K562 (cell line): ENCODE results near the gene IL4I1. TPM values are rescaled to one million over a fixed set of nuclear protein-coding genes. Genes with fewer than 3 reads are reported as not detected.
A peak's percentile ranks its signal among the peaks of the same experiment; 100 is the strongest.

Source experiments
- AFF1 ChIP-seq, 2 experiments: fragments of 450-650 bp; IDR thresholded peaks; 2 replicates each; pipeline ENCODE4 v1.6.1; 2018; ENCODE audit warnings: mild to moderate bottlenecking in 2 of 2, low read depth in 1 of 2; ENCODE audit not compliant: partially characterized antibody in 2 of 2
- CEBPG ChIP-seq, 3 experiments: fragments of 200-800 bp in 1 of 3; sonication (Bioruptor generic) in 1 of 3; sonication (generic) in 1 of 3; formaldehyde crosslinking in 1 of 3; IDR thresholded peaks in 2 of 3; conservative IDR thresholded peaks in 1 of 3; 2 replicates each; pipeline versions ENCODE4 v1.6.1 to v1.8.0; 2016 to 2022; ENCODE audit warnings: missing compliant biosample characterization in 2 of 3, missing genetic modification characterization in 2 of 3, mild to moderate bottlenecking in 1 of 3, missing genetic modification reagents in 1 of 3
- CHD1 ChIP-seq: fragments of 200-600 bp; sonication (generic); IDR thresholded peaks from one replicate; pipeline ENCODE4 v1.6.1; 2012; ENCODE audit warnings: mild to moderate bottlenecking, moderate library complexity, low read length, inconsistent platforms
- CHD2 ChIP-seq: IDR thresholded peaks from 2 replicates; pipeline ENCODE4 v1.6.1; 2011; ENCODE audit warnings: low read depth, low read length
- ELF2 ChIP-seq: fragments of 250-450 bp; sonication (Bioruptor Pico); IDR thresholded peaks from 2 replicates; pipeline ENCODE4 v1.5.0; 2021; ENCODE audit warnings: mild to moderate bottlenecking
- EP400 ChIP-seq: fragments of 450-650 bp; IDR thresholded peaks from 2 replicates; pipeline ENCODE4 v1.6.1; 2017; ENCODE audit warnings: antibody characterized with exemption, mild to moderate bottlenecking, moderate library complexity
- JUND ChIP-seq, 2 experiments: IDR thresholded peaks; 2 replicates in 1 of 2; 3 replicates in 1 of 2; pipeline ENCODE4 v1.6.1; 2011; ENCODE audit warnings: borderline replicate concordance in 2 of 2, low read depth in 2 of 2, low read length in 2 of 2, improper control_type of control experiment in 1 of 2, missing biosample characterization in 1 of 2, missing genetic modification characterization in 1 of 2, missing genetic modification reagents in 1 of 2
- KLF13 ChIP-seq: fragments of 450-650 bp; IDR thresholded peaks from 2 replicates; pipeline ENCODE4 v1.6.1; 2016; ENCODE audit warnings: missing genetic modification characterization, low read depth, mild to moderate bottlenecking, missing compliant biosample characterization, moderate library complexity, borderline replicate concordance
- SMARCA5 ChIP-seq: fragments of 450-650 bp; IDR thresholded peaks from 2 replicates; pipeline ENCODE4 v1.6.1; 2016
- SRF ChIP-seq, 2 experiments: fragments of 250-450, 450-650 bp in 1 of 2; sonication (Bioruptor Pico) in 1 of 2; sonication (generic) in 1 of 2; formaldehyde crosslinking; IDR thresholded peaks; 2 replicates each; pipeline versions ENCODE4 v1.5.0 to v1.5.1; 2020 to 2022; ENCODE audit warnings: mild to moderate bottlenecking in 1 of 2, missing genetic modification reagents in 1 of 2
- SRSF3 ChIP-seq: fragments of 200-400 bp; formaldehyde crosslinking; IDR thresholded peaks from 2 replicates; pipeline ENCODE4 v1.6.1; 2016; ENCODE audit warnings: mild to moderate bottlenecking, low read length, moderate library complexity; ENCODE audit not compliant: insufficient read depth
- STAG1 ChIP-seq: sonication (generic); formaldehyde crosslinking; IDR thresholded peaks from 2 replicates; pipeline ENCODE4 v1.5.0; 2020; ENCODE audit warnings: missing genetic modification reagents, borderline replicate concordance
- ZBTB17 ChIP-seq: fragments of 450-650 bp; formaldehyde crosslinking; IDR thresholded peaks from 2 replicates; pipeline ENCODE4 v1.4.0; 2020; ENCODE audit warnings: mild to moderate bottlenecking
- ZBTB43 ChIP-seq: sonication (generic); formaldehyde crosslinking; IDR thresholded peaks from 2 replicates; pipeline ENCODE4 v1.8.0; 2023; ENCODE audit warnings: mild to moderate bottlenecking, missing genetic modification reagents
- polyA plus RNA-seq, 8 experiments: library from polyadenylated mRNA; depleted of rRNA in 4 of 8; stranded (reverse) in 5 of 8; unstranded in 3 of 8; fragments of >200 nt; fragmentation: Nextera tagmentation in 2 of 8; fragmentation: Illumina TruSeq in 1 of 8; extraction: Ambion mirVana in 2 of 8; extraction: Trizol in 1 of 8; gene quantifications; 2 replicates each; pipeline versions ENCODE4 v1.2.1 to v1.2.3, GENCODE V29; 2011 to 2014; ENCODE audit warnings: inconsistent platforms in 1 of 8, missing spikeins in 1 of 8
- total RNA-seq, 7 experiments: library from RNA; depleted of rRNA in 6 of 7; stranded (reverse); fragments of >200 nt in 6 of 7; fragmentation: Illumina TruSeq in 2 of 7; extraction: Trizol in 2 of 7; gene quantifications; 2 replicates each; pipeline versions ENCODE4 v1.2.1 to v1.2.3, GENCODE V29; 2011 to 2021; ENCODE audit warnings: low replicate concordance in 1 of 7
- TF ChIP-seq, protein P1 (sequence below): fragments of 200-800 bp; sonication (Bioruptor generic); IDR thresholded peaks from 2 replicates; pipeline ENCODE4 v1.6.1; 2017; ENCODE audit warnings: missing genetic modification characterization, missing compliant biosample characterization
- TF ChIP-seq, protein P2 (sequence below), 2 experiments: fragments of 450-650 bp in 1 of 2; sonication (generic) in 1 of 2; formaldehyde crosslinking in 1 of 2; IDR thresholded peaks in 1 of 2; conservative IDR thresholded peaks in 1 of 2; 2 replicates each; pipeline versions ENCODE4 v1.6.1 to v1.8.1; 2016 to 2023; ENCODE audit warnings: mild to moderate bottlenecking in 2 of 2, moderate library complexity in 2 of 2, inconsistent platforms in 1 of 2, missing genetic modification reagents in 1 of 2

The IL4I1 gene
- total and polyA plus RNA-seq, 9 of the 15 experiments (the other 6 are each of a cell fraction or from before 2014, with no cell fraction given): 0.06 to 0.95 (median 0.43) TPM; not detected in 2

- TF ChIP-seq, protein P1, sequence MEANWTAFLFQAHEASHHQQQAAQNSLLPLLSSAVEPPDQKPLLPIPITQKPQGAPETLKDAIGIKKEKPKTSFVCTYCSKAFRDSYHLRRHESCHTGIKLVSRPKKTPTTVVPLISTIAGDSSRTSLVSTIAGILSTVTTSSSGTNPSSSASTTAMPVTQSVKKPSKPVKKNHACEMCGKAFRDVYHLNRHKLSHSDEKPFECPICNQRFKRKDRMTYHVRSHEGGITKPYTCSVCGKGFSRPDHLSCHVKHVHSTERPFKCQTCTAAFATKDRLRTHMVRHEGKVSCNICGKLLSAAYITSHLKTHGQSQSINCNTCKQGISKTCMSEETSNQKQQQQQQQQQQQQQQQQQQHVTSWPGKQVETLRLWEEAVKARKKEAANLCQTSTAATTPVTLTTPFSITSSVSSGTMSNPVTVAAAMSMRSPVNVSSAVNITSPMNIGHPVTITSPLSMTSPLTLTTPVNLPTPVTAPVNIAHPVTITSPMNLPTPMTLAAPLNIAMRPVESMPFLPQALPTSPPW (CRISPR knock-in tag): peak; percentile 74
- TF ChIP-seq AFF1 (IDR thresholded peaks at IDR 0.05; ENCODE audit: low read depth in 1 of 2, partially characterized antibody in 2 of 2) (no peak), EP400 (peak; percentile 84; the same call in 1 of the 2 replicates), JUND (IDR thresholded peaks at IDR 0.05; ENCODE audit: borderline replicate concordance, low read depth, low read length) (peak; percentile 30; the same call in 1 of the 2 replicates), JUND (tag; IDR thresholded peaks at IDR 0.05; ENCODE audit: borderline replicate concordance, low read depth, low read length) (no peak), ELF2 (CRISPR knock-in tag) (no peak), ZBTB17 (0 out of 2 replicates have a peak, but pooled peaks have one; percentile 16), CHD1 (peak; percentile 31), SRSF3 (no peak), SMARCA5 (no peak), ZBTB43 (CRISPR knock-in tag) (0 out of 2 replicates have a peak, but pooled peaks have one; percentile 12), SRF (CRISPR knock-in tag; IDR thresholded peaks at IDR 0.05) (peak in 1 of 2 experiments; percentile 51; a peak in 1 of 4 replicates), CEBPG (CRISPR knock-in tag; IDR thresholded peaks at IDR 0.05) (0 out of 2 replicates have a peak, but pooled peaks have one; percentile 3), CEBPG (tag; conservative IDR thresholded peaks at IDR 0.05 in 1 of 2, IDR thresholded peaks at IDR 0.05 in 1 of 2) (no peak), KLF13 (0 out of 2 replicates have a peak, but pooled peaks have one; percentile 5), CHD2 (peak; percentile 29; the same call in 1 of the 2 replicates), STAG1 (CRISPR knock-in tag) (no peak)
- TF ChIP-seq, protein P2, sequence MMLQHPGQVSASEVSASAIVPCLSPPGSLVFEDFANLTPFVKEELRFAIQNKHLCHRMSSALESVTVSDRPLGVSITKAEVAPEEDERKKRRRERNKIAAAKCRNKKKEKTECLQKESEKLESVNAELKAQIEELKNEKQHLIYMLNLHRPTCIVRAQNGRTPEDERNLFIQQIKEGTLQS (IDR thresholded peaks at IDR 0.05): no peak
- TF ChIP-seq, protein P2 (CRISPR knock-in tag; conservative IDR thresholded peaks at IDR 0.05): peak; percentile 12; the same call in 1 of the 2 replicates
Measured at GRCh38 chr19:49929611-49930482, 33.2 kb upstream of the IL4I1 start (continued).
